Left renal cortex interstitium (tissue), 4 donors: ENCODE data around the gene MST1R. TPM values are rescaled to one million over a fixed set of nuclear protein-coding genes. Genes with fewer than 3 reads are reported as not detected.
"Not testable (repeated sequence)": the region's sequence is repeated elsewhere in the genome, so short reads cannot be mapped to it uniquely, and the experiment has no call there.

Experiments used
- DNase-seq, 4 donors: peaks; one replicate each; pipeline ENCODE4 v3.0.0-alpha.2; 2013; ENCODE audit warnings: low read depth in 4 of 4, low spot score in 2 of 4, missing footprints in 1 of 4
- polyA plus RNA-seq, 4 donors: library from polyadenylated mRNA; unstranded; fragments of 120-200 nt; gene quantifications; one replicate each; pipeline ENCODE4 v1.2.1, GENCODE V29; 2013; ENCODE audit not compliant: insufficient read length in 4 of 4

MST1R gene
- polyA plus RNA-seq: 1 to 10 TPM; 1.4 to 2.4 (median 2.2) TPM

DNA sequence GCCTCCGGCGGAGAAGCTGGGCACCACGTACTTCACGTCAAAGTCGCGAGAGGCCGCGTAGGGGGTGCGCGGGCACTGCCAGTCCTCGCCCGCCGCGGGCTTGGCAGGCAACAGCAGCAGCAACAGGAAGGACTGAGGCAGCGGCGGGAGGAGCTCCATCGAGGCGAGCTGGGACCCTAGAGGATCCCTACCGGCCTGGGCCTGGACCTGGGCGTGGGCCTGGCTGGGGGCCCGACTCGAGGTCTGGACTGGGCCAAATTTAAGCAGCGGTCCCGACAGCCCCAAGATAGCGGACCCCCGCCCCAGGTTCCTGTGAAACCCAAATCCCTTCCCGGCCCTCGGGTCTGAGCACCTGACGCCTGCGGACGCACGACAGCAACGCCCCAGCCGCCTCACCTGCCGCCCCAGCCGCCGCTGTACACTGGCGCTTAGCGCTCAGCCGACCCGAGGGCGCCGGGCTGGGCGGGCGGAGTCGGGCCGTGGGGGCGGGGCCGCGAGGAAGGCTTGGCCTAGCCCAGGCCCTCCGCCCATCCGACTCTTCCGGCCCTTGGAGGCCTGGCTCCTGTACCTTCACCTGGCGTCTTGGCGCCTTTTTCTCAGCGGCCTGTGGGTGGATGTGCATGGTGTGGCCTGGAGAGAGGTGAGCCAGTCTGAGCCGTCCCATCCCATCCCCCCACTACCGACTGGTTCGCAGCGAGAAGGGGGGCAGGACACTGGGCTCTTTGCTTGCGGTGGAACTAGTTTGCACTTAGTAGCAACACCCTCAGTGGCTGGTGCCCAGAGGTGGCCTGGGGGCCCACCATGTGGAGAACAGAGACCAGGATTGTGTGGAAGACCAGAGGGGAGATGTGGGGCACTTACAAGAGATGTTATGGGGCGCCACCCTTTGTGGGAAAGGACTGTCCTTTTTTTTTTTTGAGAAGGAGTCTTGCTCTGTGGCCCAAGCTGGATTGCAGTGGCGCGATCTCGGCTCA, at the start of gene MST1R:
Gene MST1R, minus strand, starts transcription at position 423 of the 974 bp plus-strand sequence. Its CDS starts 264 bp downstream, at position 159.
- DNase-seq: peak in 1 of 4 donors; percentile 49

DNA sequence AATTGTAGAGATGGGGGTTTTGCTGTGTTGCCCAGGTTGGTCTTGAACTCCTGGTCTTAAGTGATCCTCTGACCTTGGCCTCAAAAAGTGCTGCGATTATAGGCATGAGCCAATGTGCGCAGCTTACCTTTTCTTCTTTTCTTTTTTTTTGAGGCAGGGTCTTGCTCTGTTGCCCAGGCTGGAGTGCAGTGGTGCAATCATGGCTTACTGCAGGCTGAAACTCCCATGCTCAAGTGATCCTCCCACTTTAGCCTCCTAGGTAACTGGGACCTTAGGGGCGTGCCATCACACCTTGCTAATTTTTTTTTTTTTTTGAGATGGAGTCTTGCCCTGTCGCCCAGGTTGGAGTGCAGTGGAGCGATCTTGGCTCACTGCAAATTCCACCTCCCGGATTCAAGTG, 49.3 kb upstream of the MST1R start:
- DNase-seq: no peak

DNA sequence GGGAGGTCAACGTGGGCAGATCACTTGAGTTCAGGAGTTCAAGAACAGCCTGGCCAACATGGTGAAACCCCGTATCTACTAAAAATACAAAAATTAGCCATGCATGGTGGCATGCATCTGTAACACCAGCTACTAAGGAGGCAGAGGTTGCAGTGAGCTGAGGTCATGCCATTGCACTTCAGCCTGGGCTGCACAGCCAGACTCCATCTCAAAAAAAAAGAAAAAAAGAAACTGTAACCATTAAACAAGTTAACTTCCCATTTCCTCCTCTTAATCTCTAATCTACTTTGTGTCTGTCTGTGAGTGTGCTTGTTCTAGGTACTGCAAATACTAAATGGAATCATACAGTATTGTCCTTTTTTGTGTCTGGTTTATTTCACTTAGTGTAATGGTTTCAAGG, 39.0 kb upstream of the MST1R start:
- DNase-seq: no peak

DNA sequence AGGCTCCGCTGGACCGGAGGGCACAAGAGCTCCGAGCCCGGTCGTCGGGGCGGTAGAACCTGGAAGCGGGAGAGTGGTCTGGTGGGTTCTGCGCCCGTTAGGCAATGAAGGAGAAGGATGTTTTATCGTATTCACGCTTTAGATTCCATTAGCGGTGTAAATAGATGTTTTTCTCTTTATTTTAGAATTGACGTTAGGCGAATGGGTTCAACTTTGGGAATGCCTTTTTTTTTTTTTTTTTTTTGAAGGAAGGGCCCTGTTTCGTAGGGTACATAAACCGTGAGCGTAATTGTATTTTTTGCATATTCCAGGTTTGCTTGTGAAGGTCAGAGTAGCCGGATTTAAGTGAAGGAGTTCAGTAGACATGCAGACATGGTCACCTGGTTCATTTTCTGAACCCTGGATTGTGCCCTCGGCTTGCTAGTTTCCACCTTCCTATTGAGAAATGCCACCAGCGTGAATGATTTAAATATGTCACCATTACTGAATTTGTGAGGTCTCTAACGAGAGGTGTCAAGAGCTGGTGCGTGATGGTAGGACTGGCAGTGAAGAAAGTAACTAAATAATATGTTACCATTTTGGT, 37.1 kb upstream of the MST1R start:
- DNase-seq: no peak

DNA sequence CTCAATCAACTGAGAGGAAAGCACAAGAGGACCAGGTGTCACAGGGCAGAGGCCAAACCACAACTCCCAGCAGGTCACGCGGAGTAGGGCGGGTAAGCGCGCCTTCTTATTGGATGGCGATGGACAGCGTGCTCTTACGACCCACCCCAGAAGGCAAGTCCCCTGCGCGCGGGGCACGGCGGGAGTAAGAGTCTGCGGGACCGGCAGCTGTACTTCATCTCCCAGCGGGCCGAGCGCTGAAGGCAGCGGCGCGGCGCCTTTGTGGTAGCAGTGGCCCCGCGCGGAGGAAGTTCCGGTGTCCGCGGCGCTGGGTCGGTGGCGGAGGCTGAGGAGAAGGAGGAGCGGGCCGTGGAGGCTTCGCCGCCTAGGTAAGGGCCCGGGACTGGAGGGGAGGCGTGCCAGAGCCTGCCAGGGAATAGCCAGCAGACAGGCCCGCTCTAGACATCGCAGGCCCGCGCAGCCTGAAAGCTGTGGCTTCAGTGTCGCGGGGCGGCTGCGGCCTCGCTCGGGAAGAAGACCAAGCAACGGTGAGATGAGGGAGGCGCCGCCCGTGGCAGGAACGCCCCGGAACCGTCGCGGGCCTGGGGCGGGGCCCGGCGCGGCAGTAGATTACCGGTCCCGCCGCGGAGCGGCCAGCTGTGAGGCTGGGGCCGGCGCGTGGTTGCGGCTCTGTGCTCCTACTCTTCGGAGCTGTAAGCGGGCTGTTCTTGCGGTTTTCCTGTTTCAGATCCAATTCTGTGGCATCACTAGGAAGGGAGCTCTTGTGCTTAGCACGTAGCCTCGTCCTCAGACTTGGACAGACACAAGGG, 36.4 kb upstream of the MST1R start, which contains the start of gene RBM6:
Gene RBM6, plus strand, starts transcription at position 293 of the 809 bp plus-strand sequence. CDS start 22,492 bp downstream, outside the sequence.
- peak; percentile 79 to 94 (median 86) for DNase-seq

DNA sequence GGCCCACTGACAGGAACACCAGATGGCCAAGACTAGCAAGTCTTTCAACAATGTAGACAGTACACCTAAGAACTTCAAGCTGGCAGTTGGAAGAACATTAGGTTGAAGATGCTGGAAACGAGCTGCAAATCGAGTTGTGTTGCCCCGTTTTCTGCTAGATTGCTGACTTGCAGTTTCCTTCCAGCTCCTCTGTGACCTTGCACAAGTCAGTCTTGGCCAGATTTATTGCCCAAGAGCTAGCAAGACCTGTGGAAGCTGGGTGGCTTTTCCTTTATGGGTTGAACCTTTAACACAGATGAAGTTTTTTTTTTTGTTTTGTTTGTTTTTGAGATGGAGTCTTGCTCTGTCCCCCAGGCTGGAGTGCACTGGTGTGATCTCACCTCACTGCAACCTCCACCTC, 33.4 kb upstream of the MST1R start:
- DNase-seq: no peak

DNA sequence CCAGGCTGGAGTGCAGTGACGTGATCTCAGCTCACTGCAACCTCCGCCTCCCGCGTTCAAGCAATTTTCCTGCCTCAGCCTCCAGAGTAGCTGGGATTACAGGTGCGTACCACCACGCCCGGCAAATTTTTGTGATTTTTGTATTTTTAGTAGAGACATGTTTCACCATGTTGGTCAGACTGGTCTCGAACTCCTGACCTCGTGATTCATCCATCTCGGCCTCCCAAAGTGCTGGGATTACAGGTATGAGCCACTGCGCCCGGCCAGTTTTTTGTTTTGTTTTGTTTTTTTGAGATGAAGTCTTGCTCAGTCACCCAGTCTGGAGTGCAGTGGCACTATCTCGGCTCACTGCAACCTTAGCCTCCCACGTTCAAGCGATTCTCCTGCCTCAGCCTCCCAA, 28.6 kb upstream of the MST1R start:
- DNase-seq: not testable (repeated sequence)

DNA sequence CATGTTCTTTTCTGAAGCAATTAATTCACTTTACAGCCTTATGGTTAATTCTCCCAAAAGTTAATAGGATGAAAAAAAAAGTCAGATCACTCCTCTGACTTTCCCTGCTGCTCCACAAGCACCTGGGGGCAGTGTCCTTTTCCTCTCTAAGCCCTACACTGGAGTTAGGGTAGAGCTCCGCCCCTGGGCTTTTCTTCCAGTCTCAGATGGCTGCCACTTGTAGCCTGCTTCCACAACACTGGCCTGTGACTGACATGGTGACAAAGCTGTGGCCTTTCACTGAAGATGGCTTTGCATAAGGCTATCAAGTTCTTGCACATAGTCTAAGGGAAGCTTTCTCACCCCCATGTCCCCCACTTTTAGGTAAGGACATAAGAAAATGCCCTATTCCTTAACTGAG, 27.2 kb upstream of the MST1R start:
- no peak for DNase-seq

DNA sequence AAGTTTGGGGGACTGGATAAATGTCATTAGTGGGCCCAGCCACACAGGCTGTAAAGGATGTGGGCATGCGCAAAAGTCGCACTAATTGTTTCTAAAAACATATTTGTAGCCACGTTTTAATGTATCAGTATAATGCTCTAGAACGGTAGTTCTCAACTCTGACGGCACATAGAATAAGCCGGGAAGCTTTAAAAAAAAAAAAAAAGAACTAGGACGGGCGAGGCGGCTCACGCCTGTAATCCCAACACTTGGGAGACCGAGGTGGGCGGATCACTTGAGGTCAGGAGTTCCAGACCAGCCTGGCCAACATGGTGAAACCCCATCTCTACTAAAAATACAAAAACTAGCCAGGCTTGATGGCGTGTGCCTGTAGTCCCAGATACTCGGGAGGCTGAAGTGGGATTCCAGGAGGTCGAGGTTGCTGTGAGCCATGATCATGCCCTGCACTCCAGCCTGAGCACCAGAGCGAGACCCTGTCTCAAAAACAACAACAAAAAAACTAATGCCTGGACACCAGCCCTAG, 26.6 kb upstream of the MST1R start:
- DNase-seq: no peak

DNA sequence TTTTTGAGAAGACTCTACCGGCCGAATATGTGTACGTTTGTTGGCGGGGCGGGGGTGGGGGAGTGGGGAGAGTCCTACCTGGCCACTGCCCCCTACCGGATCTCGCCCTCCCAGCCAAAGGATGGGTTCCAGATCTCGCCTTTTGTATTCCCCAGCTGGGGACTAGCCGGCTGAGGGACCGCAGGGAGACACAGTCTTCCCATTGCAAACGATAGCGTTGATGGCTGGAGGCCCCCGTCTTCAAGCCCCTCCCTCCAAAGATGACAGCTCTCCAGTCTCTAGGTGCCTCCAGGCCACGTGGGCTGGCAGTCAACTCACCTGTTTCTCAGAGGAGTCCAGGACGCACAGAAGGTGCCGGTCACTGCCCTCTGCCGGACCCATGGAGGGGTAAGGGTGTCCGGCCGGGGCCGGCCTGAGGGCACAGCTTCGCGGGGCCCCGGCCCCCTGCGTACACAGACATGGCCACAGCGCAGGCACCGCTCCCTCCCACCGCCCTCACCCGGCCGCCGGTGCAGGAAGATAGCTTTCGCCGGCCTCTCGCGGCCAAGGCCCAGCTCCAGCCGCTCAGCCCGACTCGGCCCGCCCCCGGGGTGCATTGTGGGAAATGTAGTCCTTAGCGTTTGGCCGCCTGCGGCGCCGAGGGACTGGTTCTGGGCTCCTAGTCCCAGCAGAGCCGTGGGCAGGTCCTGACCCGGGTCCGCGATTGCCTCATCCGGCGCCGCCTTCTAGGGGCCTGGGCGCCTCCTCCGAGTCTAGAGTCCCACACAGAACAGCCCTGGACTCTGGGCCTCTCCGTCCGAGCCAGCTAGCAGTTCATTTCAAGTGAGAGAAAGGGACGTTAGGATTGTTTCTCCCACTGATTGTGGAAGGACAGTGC, 25.9 kb upstream of the MST1R start, which contains the start of gene MON1A:
Gene MON1A, minus strand, starts transcription at position 521 of the 877 bp plus-strand sequence. CDS start 16,465 bp downstream, outside the sequence.
- DNase-seq: peak in 3 of 4 donors; percentile 75 to 89 (median 84)

DNA sequence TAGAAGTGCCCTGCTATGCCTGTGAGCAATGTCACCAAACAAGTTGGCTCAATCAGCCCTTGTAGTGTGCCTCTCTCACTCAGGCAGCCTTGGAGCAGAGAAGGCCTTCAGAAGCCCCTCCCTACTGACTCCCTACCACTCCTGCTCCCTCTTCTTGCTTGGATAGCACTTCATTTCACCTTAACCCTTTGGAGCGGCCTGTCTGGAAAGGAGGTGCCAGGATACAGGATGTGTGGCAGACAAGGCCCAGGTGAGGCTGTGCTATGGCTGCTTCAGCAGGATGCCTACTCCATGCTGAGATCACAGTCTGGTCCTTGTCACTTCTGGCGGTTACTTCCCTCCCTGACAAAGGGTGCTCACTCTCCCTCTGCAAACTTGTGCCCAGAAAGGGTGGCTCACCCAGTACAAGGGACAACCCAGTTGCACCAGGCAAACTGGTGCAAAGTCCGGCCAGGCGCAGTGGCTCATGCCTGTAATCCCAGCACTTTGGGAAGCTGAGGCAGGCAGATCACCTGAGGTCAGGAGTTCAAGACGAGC, 24.9 kb upstream of the MST1R start:
- DNase-seq: no peak

DNA sequence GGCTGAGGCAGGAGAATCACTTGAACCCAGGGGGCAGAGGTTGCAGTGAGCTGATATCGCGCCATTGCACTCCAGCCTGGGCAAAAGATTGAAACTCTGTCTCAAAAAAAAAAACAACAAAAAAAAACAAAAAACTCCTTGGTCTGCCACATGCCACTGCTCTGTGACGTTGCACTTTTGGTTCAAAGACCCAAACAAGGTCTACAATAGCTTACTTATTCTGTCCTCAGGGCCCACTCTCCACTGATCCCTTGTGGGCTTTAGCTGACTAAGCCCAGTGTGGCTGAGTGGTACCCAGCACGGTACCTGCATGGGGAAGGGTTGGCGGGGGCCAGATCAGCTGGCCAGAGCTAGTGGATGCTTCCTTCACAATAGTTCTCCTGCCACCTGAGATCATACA, 24.1 kb upstream of the MST1R start:
- DNase-seq: no peak

DNA sequence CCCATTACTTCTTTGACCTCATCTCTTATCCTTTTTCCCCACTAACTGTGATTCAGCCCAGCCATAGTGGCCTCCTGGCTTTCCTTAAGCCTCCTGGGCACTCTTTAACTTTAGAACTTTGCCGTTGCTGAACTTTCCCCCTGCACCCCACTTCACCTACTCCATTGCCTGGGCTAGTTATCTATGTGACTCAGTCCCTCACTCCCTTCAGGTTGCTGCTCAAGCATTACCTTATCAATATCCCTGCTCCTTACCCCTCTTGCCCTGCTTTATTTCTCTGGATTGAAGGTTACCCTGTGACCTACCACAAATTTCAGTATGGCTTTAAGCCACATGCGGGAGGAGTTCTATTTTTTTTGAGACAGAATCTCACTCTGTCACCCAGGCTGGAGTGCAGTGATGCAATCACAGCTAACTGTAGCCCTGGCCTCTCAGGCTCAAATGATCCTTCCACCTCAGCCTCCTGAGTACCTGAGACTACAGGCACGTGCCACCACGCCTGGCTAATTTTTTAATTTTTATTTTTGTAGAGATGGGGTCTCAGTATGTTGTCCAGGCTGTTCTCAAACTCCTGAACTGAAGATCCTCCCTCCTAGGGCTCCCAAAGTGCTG, 22.6 kb upstream of the MST1R start:
- no peak for DNase-seq

DNA sequence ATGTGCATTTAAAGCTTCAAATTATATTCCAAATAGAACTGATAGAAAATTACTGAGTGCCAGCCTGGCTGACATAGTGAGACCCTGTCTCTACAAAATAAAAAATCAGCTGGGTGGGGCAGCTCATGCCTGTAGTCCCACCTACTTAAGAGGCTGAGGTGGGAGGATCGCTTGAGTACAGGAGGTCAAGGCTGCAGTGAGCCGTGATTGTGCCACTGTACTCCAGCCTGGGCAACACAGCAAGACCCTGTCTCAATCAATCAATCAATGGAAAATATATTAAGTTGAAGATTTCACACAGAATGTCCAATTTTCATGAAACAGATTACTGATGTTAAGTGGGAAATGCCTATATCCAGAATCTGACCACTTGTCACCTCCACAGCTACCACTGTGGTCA, 21.8 kb upstream of the MST1R start:
- DNase-seq: no peak

DNA sequence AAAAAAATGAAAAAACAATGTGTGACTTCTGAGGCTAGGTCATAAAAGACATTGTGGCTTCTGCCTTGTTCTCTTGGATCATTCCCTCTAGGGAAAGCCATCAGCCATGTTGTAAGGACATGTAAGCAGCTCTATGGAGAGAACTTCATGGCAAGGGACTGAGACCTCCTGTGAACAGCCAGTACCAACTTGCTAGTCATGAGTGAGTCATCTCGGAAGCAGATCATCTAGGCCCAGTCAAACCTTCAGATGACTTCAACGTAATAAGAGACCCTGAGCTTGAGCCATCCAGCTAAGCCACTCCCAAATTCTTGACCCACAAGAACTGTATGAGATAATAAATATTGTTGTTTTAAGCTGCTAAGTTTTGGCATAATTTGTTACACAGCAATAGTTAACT, 21.0 kb upstream of the MST1R start:
- DNase-seq: no peak

DNA sequence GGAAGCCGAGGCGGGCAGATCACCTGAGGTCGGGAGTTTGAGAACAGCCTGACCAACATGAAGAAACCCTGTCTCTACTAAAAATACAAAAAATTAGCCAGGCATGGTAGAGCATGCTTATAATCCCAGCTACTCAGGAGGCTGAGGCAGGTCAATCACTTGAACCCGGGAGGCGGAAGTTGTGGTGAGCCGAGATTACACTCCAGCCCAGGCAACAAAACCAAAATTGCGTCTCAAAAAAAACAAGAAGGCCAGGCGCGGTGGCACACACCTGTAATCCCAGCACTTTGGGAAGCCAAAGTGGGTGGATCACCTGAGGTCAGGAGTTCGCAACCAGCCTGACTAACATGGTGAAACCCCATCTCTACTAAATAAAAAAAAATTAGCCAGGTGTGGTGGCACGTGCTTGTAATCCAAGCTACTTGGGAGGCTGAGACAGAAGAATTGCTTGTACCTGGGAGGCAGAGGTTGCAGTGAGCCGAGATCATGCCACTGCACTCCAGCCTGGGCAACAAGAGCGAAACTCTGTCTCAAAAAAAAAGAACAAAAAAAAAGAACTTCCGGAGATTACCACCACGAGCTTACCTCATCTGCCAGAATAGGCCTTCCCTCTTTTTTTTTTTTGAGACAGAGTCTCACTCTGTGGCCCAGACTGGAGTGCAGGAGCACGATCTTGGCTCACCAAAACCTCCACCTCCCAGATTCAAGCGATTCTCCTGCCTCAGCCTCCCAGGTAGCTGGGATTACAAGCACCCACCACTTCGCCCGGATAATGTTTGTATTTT, 14.3 kb upstream of the MST1R start:
- DNase-seq: not testable (repeated sequence)

DNA sequence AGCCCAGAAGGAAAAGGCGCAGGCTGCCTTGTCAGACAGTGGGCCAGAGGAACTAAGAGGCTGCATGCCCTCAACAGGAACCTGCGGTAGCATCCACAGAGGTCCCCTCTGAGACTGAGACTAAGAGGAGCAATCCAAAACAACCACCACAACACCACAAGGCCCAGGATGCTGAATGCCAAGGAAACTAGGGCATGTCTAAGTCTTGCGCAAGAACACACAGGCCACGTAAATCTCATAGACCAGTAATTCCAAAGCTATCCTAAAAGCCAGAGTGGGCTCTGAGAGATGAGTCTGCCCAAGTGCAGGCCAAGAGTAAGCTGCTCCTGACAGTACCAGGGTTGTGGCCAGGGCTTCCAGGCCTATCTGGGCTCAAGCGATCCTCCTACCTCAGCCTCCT, 13.0 kb upstream of the MST1R start:
- no peak for DNase-seq

DNA sequence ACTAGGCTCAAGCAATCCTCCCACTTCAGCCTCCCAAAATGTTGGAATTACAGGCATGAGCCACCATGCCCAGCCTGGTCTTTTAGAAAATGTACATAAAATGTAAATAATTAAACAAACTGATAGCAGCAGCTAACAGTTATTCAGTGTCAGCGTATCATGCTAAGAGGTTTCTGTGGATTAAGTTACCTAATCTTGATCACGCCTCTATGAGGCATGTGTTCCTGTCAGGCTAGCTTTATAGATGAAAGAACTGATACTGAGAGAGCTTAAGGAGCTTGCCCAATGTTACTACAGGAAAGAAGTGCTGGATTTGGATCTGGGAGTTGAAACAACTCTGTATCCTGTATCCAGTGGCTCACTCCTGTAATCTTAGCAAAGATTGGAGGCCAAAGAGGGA, 11.2 kb upstream of the MST1R start:
- DNase-seq: no peak
